ENCODE data around the gene CDIP1. TPM values are rescaled to one million over a fixed set of nuclear protein-coding genes. Genes with fewer than 3 reads are reported as not detected.

CDIP1 gene
- 10 to 100 TPM; 44.6 to 51.1 (median 46.4) TPM for total RNA-seq
- polyA plus RNA-seq, result 10 to 100 TPM; 33.3 to 44.6 TPM
- long read RNA-seq, donor 1, transcript CDIP1-205 (6 exons, 2,774 nt), result major isoform, 9 of 51 reads
- long read RNA-seq, donor 1, partial matches to known transcripts, result 8 of 51 reads
- long read RNA-seq, donor 1, other reads (novel, unspliced or antisense), result 29 of 51 reads
- long read RNA-seq, donor 2, transcript CDIP1-205 (6 exons, 2,774 nt), result minor isoform, 9 of 114 reads
- long read RNA-seq, donor 2, transcript CDIP1-201 (5 exons, 3,009 nt), result minor isoform, 10 of 114 reads
- long read RNA-seq, donor 2, transcript CDIP1-209 (6 exons, 2,062 nt), result major isoform, 39 of 114 reads
- long read RNA-seq, donor 2, partial matches to known transcripts, result 27 of 114 reads
- long read RNA-seq, donor 2, other reads (novel, unspliced or antisense), result 29 of 114 reads
- long read RNA-seq, donor 3, transcript CDIP1-209 (6 exons, 2,062 nt), result major isoform, 7 of 36 reads
- long read RNA-seq, donor 3, partial matches to known transcripts, result 10 of 36 reads
- long read RNA-seq, donor 3, other reads (novel, unspliced or antisense), result 18 of 36 reads

DNA sequence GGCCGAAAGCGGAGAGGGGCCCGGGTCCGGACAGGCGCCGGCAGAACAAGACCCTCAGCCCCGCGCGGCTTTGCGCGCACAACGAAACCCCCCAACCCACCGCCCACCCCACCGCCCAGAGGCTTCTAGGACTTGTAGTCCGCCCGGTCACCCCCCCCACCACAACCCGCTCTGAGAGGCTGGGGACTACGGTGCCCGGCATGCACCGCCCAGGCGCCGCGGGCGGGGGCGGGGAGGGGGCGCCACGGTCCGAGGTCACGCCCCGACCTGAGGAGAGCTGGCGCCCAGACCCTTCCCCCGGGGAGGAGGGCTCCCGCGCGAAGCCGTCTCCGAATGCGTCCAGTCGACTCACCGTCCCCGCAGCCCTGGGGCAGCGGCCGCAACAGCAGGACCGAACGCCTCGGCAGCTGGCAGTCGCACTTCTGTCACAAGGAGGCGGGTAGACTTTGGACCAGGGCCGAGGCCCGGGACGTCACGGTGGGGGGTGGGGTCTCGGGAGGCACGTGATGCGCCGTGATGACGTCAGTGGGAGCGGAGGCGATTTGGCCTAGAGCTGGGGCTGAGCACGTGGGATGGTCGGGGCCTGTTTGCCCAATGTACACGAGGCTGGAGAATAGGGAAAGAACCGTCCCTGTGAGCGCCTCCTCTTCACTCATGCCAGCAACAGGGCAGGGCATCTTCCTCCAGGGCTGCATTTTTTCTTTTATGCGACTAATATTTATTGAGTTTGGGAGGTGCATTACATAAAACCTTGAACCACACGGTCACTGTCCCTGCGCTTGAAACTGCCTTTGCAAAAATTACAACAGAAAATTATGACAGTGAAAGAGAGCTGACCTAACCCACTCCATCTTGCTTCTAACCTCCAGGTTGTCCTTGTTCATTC is at the start of gene CDIP1:
Gene CDIP1, minus strand, starts transcription at position 424 of the 886 bp plus-strand sequence. CDS start 24,643 bp downstream, outside the sequence.
- no peaks in the 10 kb centered on the region for H3K27me3 ChIP-seq
- H3K36me3 ChIP-seq, result no peaks in the 10 kb centered on the region
- peaks cover 0 to 40% (median 17%) of the 10 kb centered on the region in 12 donors for H3K4me1 ChIP-seq
- ATAC-seq, result peak; percentile 92 to 97 (median 96)
- peak within 1 kb of the TSS; percentile 69 to 97 (median 86) for H3K4me3 ChIP-seq
- 4 to 13% (median 7%) methylated on average over 25 to 67 of the region's 67 CpGs for WGBS, 4 donors
- H3K9me3 ChIP-seq, result peaks cover 0 to 17% (median 8%) of the 10 kb centered on the region in 12 donors
- TF ChIP-seq POLR2A (IDR thresholded peaks at IDR 0.05), result peak; percentile 61 to 92
- TF ChIP-seq, protein P1, sequence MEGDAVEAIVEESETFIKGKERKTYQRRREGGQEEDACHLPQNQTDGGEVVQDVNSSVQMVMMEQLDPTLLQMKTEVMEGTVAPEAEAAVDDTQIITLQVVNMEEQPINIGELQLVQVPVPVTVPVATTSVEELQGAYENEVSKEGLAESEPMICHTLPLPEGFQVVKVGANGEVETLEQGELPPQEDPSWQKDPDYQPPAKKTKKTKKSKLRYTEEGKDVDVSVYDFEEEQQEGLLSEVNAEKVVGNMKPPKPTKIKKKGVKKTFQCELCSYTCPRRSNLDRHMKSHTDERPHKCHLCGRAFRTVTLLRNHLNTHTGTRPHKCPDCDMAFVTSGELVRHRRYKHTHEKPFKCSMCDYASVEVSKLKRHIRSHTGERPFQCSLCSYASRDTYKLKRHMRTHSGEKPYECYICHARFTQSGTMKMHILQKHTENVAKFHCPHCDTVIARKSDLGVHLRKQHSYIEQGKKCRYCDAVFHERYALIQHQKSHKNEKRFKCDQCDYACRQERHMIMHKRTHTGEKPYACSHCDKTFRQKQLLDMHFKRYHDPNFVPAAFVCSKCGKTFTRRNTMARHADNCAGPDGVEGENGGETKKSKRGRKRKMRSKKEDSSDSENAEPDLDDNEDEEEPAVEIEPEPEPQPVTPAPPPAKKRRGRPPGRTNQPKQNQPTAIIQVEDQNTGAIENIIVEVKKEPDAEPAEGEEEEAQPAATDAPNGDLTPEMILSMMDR (IDR thresholded peaks at IDR 0.05), result peak in 4 of 12 donors; percentile 8 to 28 (median 13)
- peak; percentile 96 to 98 (median 98) for DNase-seq
- intact Hi-C loops (cut with DNase I), result loop anchor here in 2 of 10 donors (5.0 kb wide), 3 partner anchors 61 to 111 kb away; partner anchors contain the start of genes DNAJA3 (in 1 of the 2) and HMOX2 (in 1 of the 2)
- peak within 1 kb of the TSS; percentile 70 to 99 (median 92) for H3K27ac ChIP-seq

DNA sequence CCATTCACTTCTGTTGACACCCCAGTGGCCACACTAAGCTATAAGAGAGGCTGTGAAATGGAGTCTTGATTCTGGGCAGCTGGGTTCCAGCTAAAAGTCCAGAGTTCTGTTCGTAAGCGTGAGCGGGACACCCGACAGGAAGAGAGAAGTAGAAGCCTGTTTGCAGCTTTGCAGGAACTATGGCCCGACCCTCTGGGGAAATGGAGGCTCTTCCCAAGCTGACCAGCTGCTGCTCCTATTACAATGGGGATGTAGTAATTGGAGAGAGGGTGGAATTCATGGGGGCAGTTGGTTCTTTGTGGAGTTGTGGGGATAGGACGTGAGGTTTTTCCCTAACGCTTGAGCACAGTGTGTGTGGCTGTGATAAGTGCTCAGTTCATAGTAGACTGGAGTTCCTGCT is 47.7 kb upstream of the CDIP1 start:
- H3K36me3 ChIP-seq, result no peaks in the 10 kb centered on the region
- H3K4me1 ChIP-seq, result no peaks in the 10 kb centered on the region
- H3K9me3 ChIP-seq, result peaks cover 0 to 8% (median 0%) of the 10 kb centered on the region in 12 donors
- H3K4me3 ChIP-seq, result no peak overlapping the region
- intact Hi-C loops (cut with DNase I), result loop anchor here in 7 of 10 donors (5.0 to 10.0 kb wide), 3 partner anchors 71 to 81 kb away; no protein-coding TSS in a partner anchor
- H3K27me3 ChIP-seq, result no peaks in the 10 kb centered on the region
- WGBS, 4 donors, result 39 to 47% (median 43%) methylated on average over 7 of the region's 7 CpGs
- TF ChIP-seq POLR2A (IDR thresholded peaks at IDR 0.05), result no peak
- TF ChIP-seq, protein P1 (IDR thresholded peaks at IDR 0.05), result no peak
- H3K27ac ChIP-seq, result no peak overlapping the region
- DNase-seq, result no peak
- ATAC-seq, result no peak

DNA sequence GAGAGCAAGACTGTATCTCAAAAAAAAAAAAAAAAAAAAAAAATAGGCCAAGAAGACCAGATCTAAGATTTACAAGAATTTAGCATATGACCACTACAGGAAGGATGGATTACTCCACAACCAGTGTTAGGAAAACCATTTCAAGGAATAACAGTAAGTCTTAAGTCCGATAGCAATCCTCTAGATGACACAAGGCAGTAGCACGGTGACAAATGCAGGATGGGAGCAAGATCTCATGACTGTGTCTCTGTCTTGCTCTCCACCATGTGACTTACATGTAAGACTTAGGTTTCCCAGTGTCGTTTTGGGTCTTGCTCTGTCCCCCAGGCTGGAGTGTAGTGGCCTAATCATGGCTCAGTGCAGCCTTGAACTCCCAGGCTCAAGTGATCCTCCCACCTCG is 45.3 kb upstream of the CDIP1 start:
- Histone ChIP-seq H3K27me3 (no peaks in the 10 kb centered on the region), H3K9me3 (peaks cover 0 to 8% (median 0%) of the 10 kb centered on the region in 12 donors), H3K4me3 (no peak overlapping the region), H3K36me3 (no peaks in the 10 kb centered on the region), H3K27ac (no peak overlapping the region), H3K4me1 (no peaks in the 10 kb centered on the region)
- intact Hi-C loops (cut with DNase I), result loop anchor here in 4 of 10 donors (2.0 to 10.0 kb wide), 3 partner anchors 69 to 79 kb away; no protein-coding TSS in a partner anchor
- ATAC-seq (no peak), DNase-seq (no peak)
- 87 to 91% (median 89%) methylated on average over 4 of the region's 4 CpGs for WGBS, 4 donors
- TF ChIP-seq, protein P1 (IDR thresholded peaks at IDR 0.05), result no peak
- no peak for TF ChIP-seq POLR2A (IDR thresholded peaks at IDR 0.05)
